ENCODE data around the gene MCF2L. TPM values are rescaled to one million over a fixed set of nuclear protein-coding genes. Genes with fewer than 3 reads are reported as not detected.

The MCF2L gene
- total and polyA plus RNA-seq, 2 experiments from 2014 or later, result 4.8 to 25.6 TPM

DNA sequence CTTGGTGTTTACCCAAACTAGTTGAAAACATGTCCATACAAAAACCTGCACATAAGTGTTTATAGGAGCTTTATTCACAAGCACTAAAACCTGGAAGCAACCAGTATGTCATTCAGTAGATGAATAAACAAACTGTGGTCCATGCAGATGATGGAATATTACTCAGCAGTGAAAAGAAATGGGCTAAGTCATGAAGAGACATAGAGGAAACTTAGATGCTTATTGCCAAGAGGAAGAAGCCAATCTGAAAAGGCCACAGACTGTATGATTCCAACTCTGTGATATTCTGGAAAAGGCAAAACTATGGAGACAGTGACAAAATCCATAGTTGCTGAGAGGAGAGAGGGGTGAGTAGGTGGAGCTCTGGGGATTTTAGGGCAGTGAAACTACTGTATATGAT lies 38.8 kb upstream of the MCF2L start:
- H3K27me3 ChIP-seq (ENCODE audit: insufficient read depth), result no peaks in the 10 kb centered on the region
- peaks cover 21% of the 10 kb centered on the region for H3K4me1 Mint-ChIP-seq
- H3F3A ChIP-seq (replicated peaks; ENCODE audit: low read depth), result no peaks in the 10 kb centered on the region
- H3K4me1 ChIP-seq (ENCODE audit: insufficient read depth), result no peaks in the 10 kb centered on the region
- H3K9me3 Mint-ChIP-seq, result peaks cover 7% of the 10 kb centered on the region; the same call in 2 of the 3 replicates
- no peaks in the 10 kb centered on the region for H3K9me2 ChIP-seq (ENCODE audit: insufficient read depth)
- TF ChIP-seq CREB1 (CRISPR knock-in tag; IDR thresholded peaks at IDR 0.05; ENCODE audit: low read depth) (no peak), NANOG (IDR thresholded peaks at IDR 0.05; ENCODE audit: borderline replicate concordance) (no peak), STAT1 (IDR thresholded peaks at IDR 0.05; ENCODE audit: unreplicated experiment) (no peak), JUNB (IDR thresholded peaks at IDR 0.05; ENCODE audit: unreplicated experiment) (no peak), POLR2AphosphoS5 (IDR thresholded peaks at IDR 0.05; ENCODE audit: low read depth) (no peak), EZH2 (IDR thresholded peaks at IDR 0.05; ENCODE audit: low read depth, unreplicated experiment) (no peak), ZNF114 (CRISPR knock-in tag; IDR thresholded peaks at IDR 0.05) (no peak), ZNF331 (CRISPR knock-in tag; IDR thresholded peaks at IDR 0.05; ENCODE audit: low read depth) (no peak), EZH2phosphoT487 (IDR thresholded peaks at IDR 0.05; ENCODE audit: unreplicated experiment) (no peak)
- TF ChIP-seq, protein P1, sequence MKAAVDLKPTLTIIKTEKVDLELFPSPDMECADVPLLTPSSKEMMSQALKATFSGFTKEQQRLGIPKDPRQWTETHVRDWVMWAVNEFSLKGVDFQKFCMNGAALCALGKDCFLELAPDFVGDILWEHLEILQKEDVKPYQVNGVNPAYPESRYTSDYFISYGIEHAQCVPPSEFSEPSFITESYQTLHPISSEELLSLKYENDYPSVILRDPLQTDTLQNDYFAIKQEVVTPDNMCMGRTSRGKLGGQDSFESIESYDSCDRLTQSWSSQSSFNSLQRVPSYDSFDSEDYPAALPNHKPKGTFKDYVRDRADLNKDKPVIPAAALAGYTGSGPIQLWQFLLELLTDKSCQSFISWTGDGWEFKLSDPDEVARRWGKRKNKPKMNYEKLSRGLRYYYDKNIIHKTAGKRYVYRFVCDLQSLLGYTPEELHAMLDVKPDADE (IDR thresholded peaks at IDR 0.05), result no peak
- TF ChIP-seq, protein P2, sequence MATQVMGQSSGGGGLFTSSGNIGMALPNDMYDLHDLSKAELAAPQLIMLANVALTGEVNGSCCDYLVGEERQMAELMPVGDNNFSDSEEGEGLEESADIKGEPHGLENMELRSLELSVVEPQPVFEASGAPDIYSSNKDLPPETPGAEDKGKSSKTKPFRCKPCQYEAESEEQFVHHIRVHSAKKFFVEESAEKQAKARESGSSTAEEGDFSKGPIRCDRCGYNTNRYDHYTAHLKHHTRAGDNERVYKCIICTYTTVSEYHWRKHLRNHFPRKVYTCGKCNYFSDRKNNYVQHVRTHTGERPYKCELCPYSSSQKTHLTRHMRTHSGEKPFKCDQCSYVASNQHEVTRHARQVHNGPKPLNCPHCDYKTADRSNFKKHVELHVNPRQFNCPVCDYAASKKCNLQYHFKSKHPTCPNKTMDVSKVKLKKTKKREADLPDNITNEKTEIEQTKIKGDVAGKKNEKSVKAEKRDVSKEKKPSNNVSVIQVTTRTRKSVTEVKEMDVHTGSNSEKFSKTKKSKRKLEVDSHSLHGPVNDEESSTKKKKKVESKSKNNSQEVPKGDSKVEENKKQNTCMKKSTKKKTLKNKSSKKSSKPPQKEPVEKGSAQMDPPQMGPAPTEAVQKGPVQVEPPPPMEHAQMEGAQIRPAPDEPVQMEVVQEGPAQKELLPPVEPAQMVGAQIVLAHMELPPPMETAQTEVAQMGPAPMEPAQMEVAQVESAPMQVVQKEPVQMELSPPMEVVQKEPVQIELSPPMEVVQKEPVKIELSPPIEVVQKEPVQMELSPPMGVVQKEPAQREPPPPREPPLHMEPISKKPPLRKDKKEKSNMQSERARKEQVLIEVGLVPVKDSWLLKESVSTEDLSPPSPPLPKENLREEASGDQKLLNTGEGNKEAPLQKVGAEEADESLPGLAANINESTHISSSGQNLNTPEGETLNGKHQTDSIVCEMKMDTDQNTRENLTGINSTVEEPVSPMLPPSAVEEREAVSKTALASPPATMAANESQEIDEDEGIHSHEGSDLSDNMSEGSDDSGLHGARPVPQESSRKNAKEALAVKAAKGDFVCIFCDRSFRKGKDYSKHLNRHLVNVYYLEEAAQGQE (IDR thresholded peaks at IDR 0.05; ENCODE audit: unreplicated experiment), result no peak
- TF ChIP-seq, protein P3, sequence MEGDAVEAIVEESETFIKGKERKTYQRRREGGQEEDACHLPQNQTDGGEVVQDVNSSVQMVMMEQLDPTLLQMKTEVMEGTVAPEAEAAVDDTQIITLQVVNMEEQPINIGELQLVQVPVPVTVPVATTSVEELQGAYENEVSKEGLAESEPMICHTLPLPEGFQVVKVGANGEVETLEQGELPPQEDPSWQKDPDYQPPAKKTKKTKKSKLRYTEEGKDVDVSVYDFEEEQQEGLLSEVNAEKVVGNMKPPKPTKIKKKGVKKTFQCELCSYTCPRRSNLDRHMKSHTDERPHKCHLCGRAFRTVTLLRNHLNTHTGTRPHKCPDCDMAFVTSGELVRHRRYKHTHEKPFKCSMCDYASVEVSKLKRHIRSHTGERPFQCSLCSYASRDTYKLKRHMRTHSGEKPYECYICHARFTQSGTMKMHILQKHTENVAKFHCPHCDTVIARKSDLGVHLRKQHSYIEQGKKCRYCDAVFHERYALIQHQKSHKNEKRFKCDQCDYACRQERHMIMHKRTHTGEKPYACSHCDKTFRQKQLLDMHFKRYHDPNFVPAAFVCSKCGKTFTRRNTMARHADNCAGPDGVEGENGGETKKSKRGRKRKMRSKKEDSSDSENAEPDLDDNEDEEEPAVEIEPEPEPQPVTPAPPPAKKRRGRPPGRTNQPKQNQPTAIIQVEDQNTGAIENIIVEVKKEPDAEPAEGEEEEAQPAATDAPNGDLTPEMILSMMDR (conservative IDR thresholded peaks at IDR 0.05; ENCODE audit: low read depth in 2 of 2), result no peak
- TF ChIP-seq, protein P4, sequence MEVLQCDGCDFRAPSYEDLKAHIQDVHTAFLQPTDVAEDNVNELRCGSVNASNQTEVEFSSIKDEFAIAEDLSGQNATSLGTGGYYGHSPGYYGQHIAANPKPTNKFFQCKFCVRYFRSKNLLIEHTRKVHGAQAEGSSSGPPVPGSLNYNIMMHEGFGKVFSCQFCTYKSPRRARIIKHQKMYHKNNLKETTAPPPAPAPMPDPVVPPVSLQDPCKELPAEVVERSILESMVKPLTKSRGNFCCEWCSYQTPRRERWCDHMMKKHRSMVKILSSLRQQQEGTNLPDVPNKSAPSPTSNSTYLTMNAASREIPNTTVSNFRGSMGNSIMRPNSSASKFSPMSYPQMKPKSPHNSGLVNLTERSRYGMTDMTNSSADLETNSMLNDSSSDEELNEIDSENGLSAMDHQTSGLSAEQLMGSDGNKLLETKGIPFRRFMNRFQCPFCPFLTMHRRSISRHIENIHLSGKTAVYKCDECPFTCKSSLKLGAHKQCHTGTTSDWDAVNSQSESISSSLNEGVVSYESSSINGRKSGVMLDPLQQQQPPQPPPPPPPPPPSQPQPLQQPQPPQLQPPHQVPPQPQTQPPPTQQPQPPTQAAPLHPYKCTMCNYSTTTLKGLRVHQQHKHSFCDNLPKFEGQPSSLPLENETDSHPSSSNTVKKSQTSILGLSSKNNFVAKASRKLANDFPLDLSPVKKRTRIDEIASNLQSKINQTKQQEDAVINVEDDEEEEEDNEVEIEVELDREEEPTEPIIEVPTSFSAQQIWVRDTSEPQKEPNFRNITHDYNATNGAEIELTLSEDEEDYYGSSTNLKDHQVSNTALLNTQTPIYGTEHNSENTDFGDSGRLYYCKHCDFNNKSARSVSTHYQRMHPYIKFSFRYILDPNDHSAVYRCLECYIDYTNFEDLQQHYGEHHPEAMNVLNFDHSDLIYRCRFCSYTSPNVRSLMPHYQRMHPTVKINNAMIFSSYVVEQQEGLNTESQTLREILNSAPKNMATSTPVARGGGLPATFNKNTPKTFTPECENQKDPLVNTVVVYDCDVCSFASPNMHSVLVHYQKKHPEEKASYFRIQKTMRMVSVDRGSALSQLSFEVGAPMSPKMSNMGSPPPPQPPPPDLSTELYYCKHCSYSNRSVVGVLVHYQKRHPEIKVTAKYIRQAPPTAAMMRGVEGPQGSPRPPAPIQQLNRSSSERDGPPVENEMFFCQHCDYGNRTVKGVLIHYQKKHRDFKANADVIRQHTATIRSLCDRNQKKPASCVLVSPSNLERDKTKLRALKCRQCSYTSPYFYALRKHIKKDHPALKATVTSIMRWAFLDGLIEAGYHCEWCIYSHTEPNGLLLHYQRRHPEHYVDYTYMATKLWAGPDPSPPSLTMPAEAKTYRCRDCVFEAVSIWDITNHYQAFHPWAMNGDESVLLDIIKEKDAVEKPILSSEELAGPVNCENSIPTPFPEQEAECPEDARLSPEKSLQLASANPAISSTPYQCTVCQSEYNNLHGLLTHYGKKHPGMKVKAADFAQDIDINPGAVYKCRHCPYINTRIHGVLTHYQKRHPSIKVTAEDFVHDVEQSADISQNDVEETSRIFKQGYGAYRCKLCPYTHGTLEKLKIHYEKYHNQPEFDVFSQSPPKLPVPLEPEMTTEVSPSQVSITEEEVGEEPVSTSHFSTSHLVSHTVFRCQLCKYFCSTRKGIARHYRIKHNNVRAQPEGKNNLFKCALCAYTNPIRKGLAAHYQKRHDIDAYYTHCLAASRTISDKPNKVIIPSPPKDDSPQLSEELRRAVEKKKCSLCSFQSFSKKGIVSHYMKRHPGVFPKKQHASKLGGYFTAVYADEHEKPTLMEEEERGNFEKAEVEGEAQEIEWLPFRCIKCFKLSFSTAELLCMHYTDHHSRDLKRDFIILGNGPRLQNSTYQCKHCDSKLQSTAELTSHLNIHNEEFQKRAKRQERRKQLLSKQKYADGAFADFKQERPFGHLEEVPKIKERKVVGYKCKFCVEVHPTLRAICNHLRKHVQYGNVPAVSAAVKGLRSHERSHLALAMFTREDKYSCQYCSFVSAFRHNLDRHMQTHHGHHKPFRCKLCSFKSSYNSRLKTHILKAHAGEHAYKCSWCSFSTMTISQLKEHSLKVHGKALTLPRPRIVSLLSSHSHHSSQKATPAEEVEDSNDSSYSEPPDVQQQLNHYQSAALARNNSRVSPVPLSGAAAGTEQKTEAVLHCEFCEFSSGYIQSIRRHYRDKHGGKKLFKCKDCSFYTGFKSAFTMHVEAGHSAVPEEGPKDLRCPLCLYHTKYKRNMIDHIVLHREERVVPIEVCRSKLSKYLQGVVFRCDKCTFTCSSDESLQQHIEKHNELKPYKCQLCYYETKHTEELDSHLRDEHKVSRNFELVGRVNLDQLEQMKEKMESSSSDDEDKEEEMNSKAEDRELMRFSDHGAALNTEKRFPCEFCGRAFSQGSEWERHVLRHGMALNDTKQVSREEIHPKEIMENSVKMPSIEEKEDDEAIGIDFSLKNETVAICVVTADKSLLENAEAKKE (CRISPR knock-in tag; IDR thresholded peaks at IDR 0.05), result no peak
- no peak overlapping the region for H3K4me3 ChIP-seq
- no peak overlapping the region for H3K4me3 Mint-ChIP-seq
- H3K4me2 ChIP-seq, result no peak overlapping the region
- peaks cover 12% of the 10 kb centered on the region for H3K36me3 Mint-ChIP-seq (ENCODE audit: low read depth)
- H3K27ac ChIP-seq (ENCODE audit: low read depth), result no peak overlapping the region
- H4K20me1 ChIP-seq (replicated peaks; ENCODE audit: insufficient read depth), result peaks cover 8% of the 10 kb centered on the region; the same call in 1 of the 2 replicates
- H2AFZ ChIP-seq, result no peak overlapping the region
- DNase-seq (ENCODE audit: low spot score), result no peak
- H3K79me2 ChIP-seq (replicated peaks; ENCODE audit: insufficient read depth), result no peaks in the 10 kb centered on the region
- H3K36me3 ChIP-seq (ENCODE audit: insufficient read depth), result no peaks in the 10 kb centered on the region; the same call in 1 of the 2 replicates
- H3K27ac Mint-ChIP-seq, result no peak overlapping the region
- peaks cover 14% of the 10 kb centered on the region for H3K27me3 Mint-ChIP-seq (ENCODE audit: insufficient read depth, low read depth, poor library complexity)
- ATAC-seq, result no peak
